Testis (tissue), 2 donors: ENCODE results near the gene SIX6.

Experiments used
- POLR2A ChIP-seq: fragments of 450-650 bp; IDR thresholded peaks from one replicate; pipeline ENCODE4 v1.6.1; 2017; ENCODE audit warnings: antibody characterized with exemption, mild to moderate bottlenecking, moderate library complexity
- TF ChIP-seq, protein P1 (sequence below), 3 experiments: fragments of 450-650 bp in 2 of 3; fragments of 200-600 bp in 1 of 3; sonication (generic) in 1 of 3; IDR thresholded peaks; one replicate each; pipeline ENCODE4 v1.5.1; 2016 to 2019; ENCODE audit warnings: antibody characterized with exemption in 3 of 3, mild to moderate bottlenecking in 2 of 3, moderate library complexity in 1 of 3

DNA sequence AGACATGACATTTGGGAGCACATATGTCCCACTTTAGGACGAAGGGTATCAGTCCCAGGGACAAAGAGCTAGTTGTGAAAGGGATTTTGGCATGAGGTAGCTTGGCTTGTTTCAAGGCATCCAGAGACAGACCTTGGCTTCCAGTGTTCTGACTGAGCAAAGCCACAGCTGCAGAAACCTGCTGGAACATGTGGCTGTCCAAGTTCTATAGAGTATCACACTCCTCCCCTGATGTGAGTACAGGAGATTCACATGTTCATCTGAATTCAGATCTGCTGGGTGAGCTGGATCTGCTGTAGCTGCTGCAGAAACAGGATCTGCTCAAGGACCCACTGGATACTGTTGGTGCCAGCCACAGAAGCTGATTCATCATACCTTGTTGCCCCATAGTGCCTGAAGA is 13.0 kb upstream of the SIX6 start:
- TF ChIP-seq POLR2A: no peak
- TF ChIP-seq, protein P1, sequence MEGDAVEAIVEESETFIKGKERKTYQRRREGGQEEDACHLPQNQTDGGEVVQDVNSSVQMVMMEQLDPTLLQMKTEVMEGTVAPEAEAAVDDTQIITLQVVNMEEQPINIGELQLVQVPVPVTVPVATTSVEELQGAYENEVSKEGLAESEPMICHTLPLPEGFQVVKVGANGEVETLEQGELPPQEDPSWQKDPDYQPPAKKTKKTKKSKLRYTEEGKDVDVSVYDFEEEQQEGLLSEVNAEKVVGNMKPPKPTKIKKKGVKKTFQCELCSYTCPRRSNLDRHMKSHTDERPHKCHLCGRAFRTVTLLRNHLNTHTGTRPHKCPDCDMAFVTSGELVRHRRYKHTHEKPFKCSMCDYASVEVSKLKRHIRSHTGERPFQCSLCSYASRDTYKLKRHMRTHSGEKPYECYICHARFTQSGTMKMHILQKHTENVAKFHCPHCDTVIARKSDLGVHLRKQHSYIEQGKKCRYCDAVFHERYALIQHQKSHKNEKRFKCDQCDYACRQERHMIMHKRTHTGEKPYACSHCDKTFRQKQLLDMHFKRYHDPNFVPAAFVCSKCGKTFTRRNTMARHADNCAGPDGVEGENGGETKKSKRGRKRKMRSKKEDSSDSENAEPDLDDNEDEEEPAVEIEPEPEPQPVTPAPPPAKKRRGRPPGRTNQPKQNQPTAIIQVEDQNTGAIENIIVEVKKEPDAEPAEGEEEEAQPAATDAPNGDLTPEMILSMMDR (IDR thresholded peaks at IDR 0.05): no peak
